Liver (tissue), 9 donors: ENCODE data around the gene ADH1A. TPM values are rescaled to one million over a fixed set of nuclear protein-coding genes. Genes with fewer than 3 reads are reported as not detected.

ENCODE experiments used
- DNase-seq: peaks from one replicate; pipeline ENCODE4 v3.0.0-alpha.2; 2017; ENCODE audit warnings: low spot score
- H3K27ac ChIP-seq, 2 donors: one replicate each; pipeline ENCODE4 v1.7.0; 2013; ENCODE audit warnings: inconsistent platforms in 2 of 2, low read length in 2 of 2, control low read depth in 1 of 2, low read depth in 1 of 2, mild to moderate bottlenecking in 1 of 2
- H3K27me3 ChIP-seq, 4 donors: one replicate each; pipeline versions ENCODE4 v1.6.1 to v1.7.0; 2013; ENCODE audit warnings: low read length in 3 of 4, inconsistent platforms in 1 of 4, mild to moderate bottlenecking in 1 of 4, moderate library complexity in 1 of 4; ENCODE audit not compliant: control insufficient read depth in 4 of 4, insufficient read depth in 4 of 4
- H3K36me3 ChIP-seq, 4 donors: one replicate each; pipeline versions ENCODE4 v1.6.1 to v1.7.0; 2013; ENCODE audit warnings: low read length in 3 of 4, mild to moderate bottlenecking in 3 of 4, low read depth in 1 of 4, moderate library complexity in 1 of 4; ENCODE audit not compliant: control insufficient read depth in 4 of 4, insufficient read depth in 3 of 4
- H3K4me1 ChIP-seq, 4 donors: one replicate each; pipeline versions ENCODE4 v1.6.1 to v1.7.0; 2013; ENCODE audit warnings: low read length in 3 of 4, mild to moderate bottlenecking in 3 of 4, moderate library complexity in 1 of 4; ENCODE audit not compliant: control insufficient read depth in 4 of 4, insufficient read depth in 4 of 4
- H3K4me3 ChIP-seq, 3 donors: one replicate each; pipeline versions ENCODE4 v1.6.1 to v1.7.0; 2013; ENCODE audit warnings: low read length in 3 of 3, control low read depth in 1 of 3, low read depth in 1 of 3, mild to moderate bottlenecking in 1 of 3
- H3K9ac ChIP-seq, 2 donors: one replicate each; pipeline ENCODE4 v1.7.0; 2013; ENCODE audit warnings: low read length in 2 of 2, mild to moderate bottlenecking in 2 of 2, moderate library complexity in 2 of 2, control low read depth in 1 of 2, low read depth in 1 of 2
- H3K9me3 ChIP-seq, 4 donors: one replicate each; pipeline versions ENCODE4 v1.6.1 to v1.7.0; 2013; ENCODE audit warnings: low read length in 3 of 4; ENCODE audit not compliant: control insufficient read depth in 4 of 4
- EGR1 ChIP-seq, 2 donors: IDR thresholded peaks; 2 replicates each; pipeline ENCODE4 v1.6.1; 2016 to 2018; ENCODE audit warnings: antibody characterized with exemption in 2 of 2, low read depth in 2 of 2
- FOXA1 ChIP-seq: IDR thresholded peaks from 2 replicates; pipeline ENCODE4 v1.6.1; 2016; ENCODE audit warnings: antibody characterized with exemption
- FOXA2 ChIP-seq: IDR thresholded peaks from 2 replicates; pipeline ENCODE4 v1.6.1; 2016; ENCODE audit warnings: antibody characterized with exemption
- GABPA ChIP-seq, 2 donors: IDR thresholded peaks in 1 of 2; conservative IDR thresholded peaks in 1 of 2; 2 replicates each; pipeline ENCODE4 v1.6.1; 2016; ENCODE audit warnings: antibody characterized with exemption in 2 of 2, mild to moderate bottlenecking in 1 of 2, moderate library complexity in 1 of 2
- HNF4A ChIP-seq, 2 donors: conservative IDR thresholded peaks; 2 replicates each; pipeline ENCODE4 v1.6.1; 2016; ENCODE audit warnings: antibody characterized with exemption in 2 of 2, mild to moderate bottlenecking in 2 of 2
- HNF4G ChIP-seq: IDR thresholded peaks from 2 replicates; pipeline ENCODE4 v1.6.1; 2016; ENCODE audit warnings: antibody characterized with exemption
- JUND ChIP-seq, 2 donors: IDR thresholded peaks; 2 replicates each; pipeline ENCODE4 v1.6.1; 2016; ENCODE audit warnings: antibody characterized with exemption in 2 of 2
- NR2F2 ChIP-seq: IDR thresholded peaks from 2 replicates; pipeline ENCODE4 v1.6.1; 2016; ENCODE audit warnings: antibody characterized with exemption
- RAD21 ChIP-seq, 2 donors: IDR thresholded peaks; 2 replicates each; pipeline ENCODE4 v1.6.1; 2016; ENCODE audit warnings: antibody characterized with exemption in 2 of 2, mild to moderate bottlenecking in 2 of 2
- RXRA ChIP-seq, 2 donors: IDR thresholded peaks; 2 replicates each; pipeline ENCODE4 v1.6.1; 2017 to 2018; ENCODE audit warnings: antibody characterized with exemption in 2 of 2, mild to moderate bottlenecking in 1 of 2
- SP1 ChIP-seq: IDR thresholded peaks from 2 replicates; pipeline ENCODE4 v1.6.1; 2018; ENCODE audit warnings: antibody characterized with exemption, mild to moderate bottlenecking
- TAF1 ChIP-seq: conservative IDR thresholded peaks from 2 replicates; pipeline ENCODE4 v1.6.1; 2016; ENCODE audit warnings: antibody characterized with exemption, mild to moderate bottlenecking
- YY1 ChIP-seq: IDR thresholded peaks from 2 replicates; pipeline ENCODE4 v1.6.1; 2016; ENCODE audit warnings: antibody characterized with exemption, mild to moderate bottlenecking
- WGBS: extraction: QIAGEN DNeasy Blood & Tissue Kit; methylation state at CpG from one replicate; pipeline ENCODE4 v1.1.7; 2013; 5-methylcytosine and 5-hydroxymethylcytosine counted together
- polyA plus RNA-seq, 2 donors: library from polyadenylated mRNA; stranded (reverse) in 1 of 2; unstranded in 1 of 2; fragments of 200-250 nt in 1 of 2; fragments of >200 nt in 1 of 2; fragmentation: Nextera tagmentation in 1 of 2; extraction: Ambion mirVana in 1 of 2; gene quantifications; one replicate each; pipeline versions ENCODE4 v1.2.1 to v1.2.3, GENCODE V29; 2013 to 2015
- total RNA-seq, 2 donors: library from RNA; depleted of rRNA; stranded (reverse); fragments of >200 nt; gene quantifications; one replicate each; pipeline ENCODE4 v1.2.3, GENCODE V29; 2014
- TF ChIP-seq, protein P1 (sequence below): IDR thresholded peaks from 2 replicates; pipeline ENCODE4 v1.6.1; 2016; ENCODE audit warnings: antibody characterized with exemption
- TF ChIP-seq, protein P2 (sequence below): fragments of 150-350 bp; IDR thresholded peaks from 2 replicates; pipeline ENCODE4 v1.5.1; 2017; ENCODE audit warnings: improper control_type of control experiment, low read depth, low read length; ENCODE audit not compliant: missing input control
- TF ChIP-seq, protein P3 (sequence below): IDR thresholded peaks from 2 replicates; pipeline ENCODE4 v1.6.1; 2016; ENCODE audit warnings: antibody characterized with exemption
- TF ChIP-seq, protein P4 (sequence below): IDR thresholded peaks from 2 replicates; pipeline ENCODE4 v1.6.1; 2016; ENCODE audit warnings: antibody characterized with exemption, mild to moderate bottlenecking
- TF ChIP-seq, protein P5 (sequence below): IDR thresholded peaks from 2 replicates; pipeline ENCODE4 v1.6.1; 2016; ENCODE audit warnings: antibody characterized with exemption
- donor health status: healthy.
- donor health status: healthy.
- donor health status: healthy.
- donor health status: healthy.
- donor health status: healthy.

The ADH1A gene
- total and polyA plus RNA-seq, 4 donors = 123 to 554 (median 347) TPM

DNA sequence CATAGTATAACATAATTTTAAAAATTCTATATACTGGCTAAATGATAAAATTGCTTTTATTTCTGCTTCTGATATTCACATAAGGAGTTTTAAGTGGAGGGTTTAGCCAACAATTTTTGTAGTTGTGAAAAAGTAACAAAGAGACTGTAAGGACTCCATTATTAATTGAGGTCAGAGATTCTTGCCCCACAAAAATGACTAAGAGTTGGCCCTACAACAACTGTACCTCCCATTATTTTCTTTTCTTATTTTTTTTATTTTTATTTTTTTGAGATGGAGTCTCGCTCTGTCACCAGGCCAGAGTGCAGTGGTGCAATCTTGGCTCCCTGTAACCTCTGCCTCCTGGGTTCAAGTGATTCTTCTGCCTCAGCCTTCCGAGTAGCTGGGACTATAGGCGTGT is 39.9 kb upstream of the ADH1A start:
- Histone ChIP-seq H3K4me1 (peaks cover 0 to 15% (median 1%) of the 10 kb centered on the region in 4 donors), H3K27me3 (no peaks in the 10 kb centered on the region), H3K9me3 (no peaks in the 10 kb centered on the region), H3K27ac (no peak overlapping the region), H3K36me3 (no peaks in the 10 kb centered on the region), H3K4me3 (no peak overlapping the region), H3K9ac (no peak overlapping the region)
- WGBS = 95% methylated on average over 3 of the region's 3 CpGs
- no peak for DNase-seq
- TF ChIP-seq NR2F2 (no peak), FOXA1 (no peak), HNF4G (no peak)
- TF ChIP-seq, protein P1, sequence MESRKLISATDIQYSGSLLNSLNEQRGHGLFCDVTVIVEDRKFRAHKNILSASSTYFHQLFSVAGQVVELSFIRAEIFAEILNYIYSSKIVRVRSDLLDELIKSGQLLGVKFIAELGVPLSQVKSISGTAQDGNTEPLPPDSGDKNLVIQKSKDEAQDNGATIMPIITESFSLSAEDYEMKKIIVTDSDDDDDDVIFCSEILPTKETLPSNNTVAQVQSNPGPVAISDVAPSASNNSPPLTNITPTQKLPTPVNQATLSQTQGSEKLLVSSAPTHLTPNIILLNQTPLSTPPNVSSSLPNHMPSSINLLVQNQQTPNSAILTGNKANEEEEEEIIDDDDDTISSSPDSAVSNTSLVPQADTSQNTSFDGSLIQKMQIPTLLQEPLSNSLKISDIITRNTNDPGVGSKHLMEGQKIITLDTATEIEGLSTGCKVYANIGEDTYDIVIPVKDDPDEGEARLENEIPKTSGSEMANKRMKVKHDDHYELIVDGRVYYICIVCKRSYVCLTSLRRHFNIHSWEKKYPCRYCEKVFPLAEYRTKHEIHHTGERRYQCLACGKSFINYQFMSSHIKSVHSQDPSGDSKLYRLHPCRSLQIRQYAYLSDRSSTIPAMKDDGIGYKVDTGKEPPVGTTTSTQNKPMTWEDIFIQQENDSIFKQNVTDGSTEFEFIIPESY = no peak

DNA sequence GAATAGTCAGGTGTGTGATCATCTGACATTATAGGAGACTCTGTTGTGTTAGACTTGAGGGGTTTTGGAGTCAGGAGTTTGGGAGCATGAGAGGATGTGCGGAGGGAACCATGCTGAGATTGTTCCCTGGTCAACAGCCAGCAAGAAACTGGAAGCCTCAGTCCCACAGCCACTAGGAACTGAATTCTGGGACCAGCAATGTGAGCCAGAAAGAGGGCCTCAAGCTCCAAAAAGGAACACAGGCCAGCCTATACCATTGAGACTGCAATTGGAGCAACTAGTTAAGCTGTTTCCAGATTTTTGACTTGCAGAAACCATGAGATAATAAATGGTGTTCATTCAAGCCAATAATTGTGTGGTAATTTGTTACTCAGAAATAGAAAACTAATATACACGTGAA is 39.1 kb upstream of the ADH1A start:
- H3K4me3 ChIP-seq = no peak overlapping the region
- no peak overlapping the region for H3K9ac ChIP-seq
- no peaks in the 10 kb centered on the region for H3K27me3 ChIP-seq
- H3K9me3 ChIP-seq = no peaks in the 10 kb centered on the region
- TF ChIP-seq SP1 (no peak), RXRA (IDR thresholded peaks at IDR 0.05) (no peak), GABPA (IDR thresholded peaks at IDR 0.05 in 1 of 2, conservative IDR thresholded peaks at IDR 0.05 in 1 of 2) (no peak), RAD21 (IDR thresholded peaks at IDR 0.05) (no peak), HNF4A (conservative IDR thresholded peaks at IDR 0.05) (no peak), TAF1 (no peak), HNF4G (no peak), FOXA1 (no peak), EGR1 (IDR thresholded peaks at IDR 0.05; ENCODE audit: low read depth in 2 of 2) (no peak), NR2F2 (no peak), FOXA2 (no peak), YY1 (no peak), JUND (IDR thresholded peaks at IDR 0.05) (no peak)
- TF ChIP-seq, protein P2, sequence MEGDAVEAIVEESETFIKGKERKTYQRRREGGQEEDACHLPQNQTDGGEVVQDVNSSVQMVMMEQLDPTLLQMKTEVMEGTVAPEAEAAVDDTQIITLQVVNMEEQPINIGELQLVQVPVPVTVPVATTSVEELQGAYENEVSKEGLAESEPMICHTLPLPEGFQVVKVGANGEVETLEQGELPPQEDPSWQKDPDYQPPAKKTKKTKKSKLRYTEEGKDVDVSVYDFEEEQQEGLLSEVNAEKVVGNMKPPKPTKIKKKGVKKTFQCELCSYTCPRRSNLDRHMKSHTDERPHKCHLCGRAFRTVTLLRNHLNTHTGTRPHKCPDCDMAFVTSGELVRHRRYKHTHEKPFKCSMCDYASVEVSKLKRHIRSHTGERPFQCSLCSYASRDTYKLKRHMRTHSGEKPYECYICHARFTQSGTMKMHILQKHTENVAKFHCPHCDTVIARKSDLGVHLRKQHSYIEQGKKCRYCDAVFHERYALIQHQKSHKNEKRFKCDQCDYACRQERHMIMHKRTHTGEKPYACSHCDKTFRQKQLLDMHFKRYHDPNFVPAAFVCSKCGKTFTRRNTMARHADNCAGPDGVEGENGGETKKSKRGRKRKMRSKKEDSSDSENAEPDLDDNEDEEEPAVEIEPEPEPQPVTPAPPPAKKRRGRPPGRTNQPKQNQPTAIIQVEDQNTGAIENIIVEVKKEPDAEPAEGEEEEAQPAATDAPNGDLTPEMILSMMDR = no peak
- TF ChIP-seq, protein P1 = no peak
- TF ChIP-seq, protein P3, sequence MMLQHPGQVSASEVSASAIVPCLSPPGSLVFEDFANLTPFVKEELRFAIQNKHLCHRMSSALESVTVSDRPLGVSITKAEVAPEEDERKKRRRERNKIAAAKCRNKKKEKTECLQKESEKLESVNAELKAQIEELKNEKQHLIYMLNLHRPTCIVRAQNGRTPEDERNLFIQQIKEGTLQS = no peak
- TF ChIP-seq, protein P4, sequence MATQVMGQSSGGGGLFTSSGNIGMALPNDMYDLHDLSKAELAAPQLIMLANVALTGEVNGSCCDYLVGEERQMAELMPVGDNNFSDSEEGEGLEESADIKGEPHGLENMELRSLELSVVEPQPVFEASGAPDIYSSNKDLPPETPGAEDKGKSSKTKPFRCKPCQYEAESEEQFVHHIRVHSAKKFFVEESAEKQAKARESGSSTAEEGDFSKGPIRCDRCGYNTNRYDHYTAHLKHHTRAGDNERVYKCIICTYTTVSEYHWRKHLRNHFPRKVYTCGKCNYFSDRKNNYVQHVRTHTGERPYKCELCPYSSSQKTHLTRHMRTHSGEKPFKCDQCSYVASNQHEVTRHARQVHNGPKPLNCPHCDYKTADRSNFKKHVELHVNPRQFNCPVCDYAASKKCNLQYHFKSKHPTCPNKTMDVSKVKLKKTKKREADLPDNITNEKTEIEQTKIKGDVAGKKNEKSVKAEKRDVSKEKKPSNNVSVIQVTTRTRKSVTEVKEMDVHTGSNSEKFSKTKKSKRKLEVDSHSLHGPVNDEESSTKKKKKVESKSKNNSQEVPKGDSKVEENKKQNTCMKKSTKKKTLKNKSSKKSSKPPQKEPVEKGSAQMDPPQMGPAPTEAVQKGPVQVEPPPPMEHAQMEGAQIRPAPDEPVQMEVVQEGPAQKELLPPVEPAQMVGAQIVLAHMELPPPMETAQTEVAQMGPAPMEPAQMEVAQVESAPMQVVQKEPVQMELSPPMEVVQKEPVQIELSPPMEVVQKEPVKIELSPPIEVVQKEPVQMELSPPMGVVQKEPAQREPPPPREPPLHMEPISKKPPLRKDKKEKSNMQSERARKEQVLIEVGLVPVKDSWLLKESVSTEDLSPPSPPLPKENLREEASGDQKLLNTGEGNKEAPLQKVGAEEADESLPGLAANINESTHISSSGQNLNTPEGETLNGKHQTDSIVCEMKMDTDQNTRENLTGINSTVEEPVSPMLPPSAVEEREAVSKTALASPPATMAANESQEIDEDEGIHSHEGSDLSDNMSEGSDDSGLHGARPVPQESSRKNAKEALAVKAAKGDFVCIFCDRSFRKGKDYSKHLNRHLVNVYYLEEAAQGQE = no peak
- TF ChIP-seq, protein P5, sequence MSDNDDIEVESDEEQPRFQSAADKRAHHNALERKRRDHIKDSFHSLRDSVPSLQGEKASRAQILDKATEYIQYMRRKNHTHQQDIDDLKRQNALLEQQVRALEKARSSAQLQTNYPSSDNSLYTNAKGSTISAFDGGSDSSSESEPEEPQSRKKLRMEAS = no peak
- 91% methylated on average over 2 of the region's 2 CpGs for WGBS
- DNase-seq = no peak
- H3K36me3 ChIP-seq = no peaks in the 10 kb centered on the region
- peaks cover 0 to 18% (median 7%) of the 10 kb centered on the region in 4 donors for H3K4me1 ChIP-seq
- H3K27ac ChIP-seq = no peak overlapping the region
